SH-SY5Y (cell line): ENCODE measurements around the gene HOXB13.

Experiments
- GATA2 ChIP-seq: IDR thresholded peaks from 2 replicates; pipeline ENCODE4 v1.6.1; 2011; ENCODE audit warnings: mild to moderate bottlenecking, low read depth, low read length
- GATA3 ChIP-seq: IDR thresholded peaks from 2 replicates; pipeline ENCODE4 v1.6.1; 2011; ENCODE audit warnings: low read depth, mild to moderate bottlenecking, low read length, moderate library complexity

GRCh38 chr17:48731355-48731754 is 2.8 kb upstream of the HOXB13 start:
- no peak for TF ChIP-seq GATA2
- TF ChIP-seq GATA3: no peak
